IMR-90 (cell line): ENCODE results near the gene HKDC1. TPM values are rescaled to one million over a fixed set of nuclear protein-coding genes. Genes with fewer than 3 reads are reported as not detected.

Experiments used
- ATAC-seq: fragments of 200-7000 bp; cut with Tn5 transposase; 2 replicates; pipeline ENCODE4 v1.9.1; 2020; ENCODE audit warnings: low read depth, mild to moderate bottlenecking, moderate library complexity
- BruUV-seq: library from RNA; stranded (reverse); fragments of 400-500 nt; replicated peaks from 2 replicates; lab custom pipeline; 2021; lab: Mats Ljungman, UMichigan
- CTCF ChIA-PET: fragments of 300-600 bp; formaldehyde crosslinking; extraction: SDS; loops from one replicate; lab custom pipeline; 2021; ENCODE audit warnings: antibody characterized with exemption; lab: Yijun Ruan, JAX
- POLR2A ChIA-PET: fragments of 300-600 bp; sonication (Branson Sonifier 250); formaldehyde crosslinking; loops from one replicate; lab custom pipeline; 2022; ENCODE audit warnings: antibody characterized with exemption; ENCODE audit not compliant: unreplicated experiment; lab: Charles Lee
- DNase-seq: peaks from one replicate; pipeline ENCODE4 v3.0.0; 2013
- H2AFZ ChIP-seq: replicated peaks from 2 replicates; pipeline ENCODE3; 2013; ENCODE audit warnings: low read length, mild to moderate bottlenecking; ENCODE audit not compliant: poor library complexity
- H2AK5ac ChIP-seq: 2 replicates; pipeline ENCODE4 v1.6.1; 2013; ENCODE audit warnings: low read depth, low read length, inconsistent platforms
- H2AK9ac ChIP-seq: replicated peaks from 2 replicates; pipeline ENCODE3; 2013; ENCODE audit warnings: mild to moderate bottlenecking, low read depth, low read length, moderate library complexity; ENCODE audit not compliant: poor library complexity
- H2BK120ac ChIP-seq: 2 replicates; pipeline ENCODE4 v1.6.1; 2013; ENCODE audit warnings: low read depth, low read length, inconsistent platforms
- H2BK15ac ChIP-seq: 3 replicates; pipeline ENCODE4 v1.6.1; 2013; ENCODE audit warnings: low read depth, low read length, inconsistent platforms
- H2BK20ac ChIP-seq: 2 replicates; pipeline ENCODE4 v1.6.1; 2013; ENCODE audit warnings: low read depth, mild to moderate bottlenecking, inconsistent platforms, low read length, moderate library complexity
- H2BK5ac ChIP-seq: 2 replicates; pipeline ENCODE4 v1.6.1; 2013; ENCODE audit warnings: mild to moderate bottlenecking, low read depth, low read length, inconsistent platforms; ENCODE audit not compliant: poor library complexity, severe bottlenecking
- H3K14ac ChIP-seq: replicated peaks from 2 replicates; pipeline ENCODE4 v1.6.1; 2013; ENCODE audit warnings: low read depth, low read length, inconsistent platforms
- H3K18ac ChIP-seq: 2 replicates; pipeline ENCODE4 v1.6.1; 2013; ENCODE audit warnings: low read depth, low read length, control low read depth
- H3K23ac ChIP-seq: 2 replicates; pipeline ENCODE4 v1.6.1; 2013; ENCODE audit warnings: low read depth, low read length, inconsistent platforms
- H3K27ac ChIP-seq: 2 replicates; pipeline ENCODE4 v1.5.1; 2013; ENCODE audit warnings: mild to moderate bottlenecking, control low read depth, low read length; ENCODE audit not compliant: insufficient read depth
- H3K27me3 ChIP-seq: 2 replicates; pipeline ENCODE4 v1.6.1; 2013; ENCODE audit warnings: low read length; ENCODE audit not compliant: control insufficient read depth, insufficient read depth
- H3K36me3 ChIP-seq: 2 replicates; pipeline ENCODE4 v1.6.1; 2013; ENCODE audit warnings: low read length, mixed read lengths; ENCODE audit not compliant: control insufficient read depth, insufficient read depth
- H3K4ac ChIP-seq: 2 replicates; pipeline ENCODE4 v1.6.1; 2013; ENCODE audit warnings: low read depth, low read length, inconsistent platforms
- H3K4me1 ChIP-seq: 2 replicates; pipeline ENCODE4 v1.6.1; 2013; ENCODE audit warnings: low read length, mixed read lengths; ENCODE audit not compliant: control insufficient read depth, insufficient read depth
- H3K4me2 ChIP-seq: 2 replicates; pipeline ENCODE4 v1.6.1; 2013; ENCODE audit warnings: low read depth, mild to moderate bottlenecking, control low read depth, low read length, moderate library complexity
- H3K4me3 ChIP-seq: 2 replicates; pipeline ENCODE4 v1.5.1; 2013; ENCODE audit warnings: low read depth, mild to moderate bottlenecking, control low read depth, low read length, moderate library complexity; ENCODE audit not compliant: insufficient read depth
- H3K56ac ChIP-seq: 2 replicates; pipeline ENCODE4 v1.6.1; 2013; ENCODE audit warnings: low read length, inconsistent platforms; ENCODE audit not compliant: insufficient read depth; ENCODE audit errors: extremely low read depth
- H3K79me1 ChIP-seq, 2 experiments: 2 replicates each; pipeline ENCODE4 v1.6.1; 2013; ENCODE audit warnings: low read length in 2 of 2, inconsistent platforms in 1 of 2, low read depth in 1 of 2
- H3K9ac ChIP-seq: 2 replicates; pipeline ENCODE4 v1.6.1; 2013; ENCODE audit warnings: low read depth, low read length, control low read depth
- H3K9me1 ChIP-seq: 2 replicates; pipeline ENCODE4 v1.6.1; 2013; ENCODE audit warnings: low read length, inconsistent platforms; ENCODE audit not compliant: insufficient read depth
- H3K9me3 ChIP-seq: 2 replicates; pipeline ENCODE4 v1.6.1; 2013; ENCODE audit warnings: low read length; ENCODE audit not compliant: control insufficient read depth, insufficient read depth
- H4K20me1 ChIP-seq: 2 replicates; pipeline ENCODE4 v1.6.1; 2013; ENCODE audit warnings: low read length, inconsistent platforms; ENCODE audit not compliant: insufficient read depth
- H4K5ac ChIP-seq: 2 replicates; pipeline ENCODE4 v1.6.1; 2013; ENCODE audit warnings: mild to moderate bottlenecking, low read depth, low read length, control low read depth
- H4K8ac ChIP-seq, 2 experiments: 2 replicates each; pipeline ENCODE4 v1.6.1; 2013; ENCODE audit warnings: low read depth in 2 of 2, low read length in 2 of 2, control low read depth in 1 of 2, inconsistent platforms in 1 of 2
- H4K91ac ChIP-seq: 2 replicates; pipeline ENCODE4 v1.6.1; 2013; ENCODE audit warnings: low read depth, low read length, inconsistent platforms; ENCODE audit not compliant: insufficient read depth
- CEBPB ChIP-seq: IDR thresholded peaks from 2 replicates; pipeline ENCODE4 v1.6.1; 2012; ENCODE audit warnings: low read depth, low read length, improper control_type of control experiment
- RAD21 ChIP-seq: IDR thresholded peaks from 2 replicates; pipeline ENCODE4 v1.6.1; 2012; ENCODE audit warnings: low read length, improper control_type of control experiment
- RFX5 ChIP-seq: IDR thresholded peaks from 2 replicates; pipeline ENCODE4 v1.8.0; 2012; ENCODE audit warnings: low read depth, mild to moderate bottlenecking, low read length, moderate library complexity
- WGBS, 2 experiments: methylation state at CpG; one replicate each; pipeline versions ENCODE4 v1.1.5 to v1.1.7; 2013; ENCODE audit warnings: missing lambda C conversion rate in 2 of 2; ENCODE audit not compliant: insufficient read length in 1 of 2; ENCODE audit errors: extremely low coverage in 2 of 2; 5-methylcytosine and 5-hydroxymethylcytosine counted together
- dilution Hi-C: fragments of 300-500 bp; cut with HindIII; formaldehyde crosslinking; loops from one replicate; pipeline ENCODE4 v1.14.3; 2018; ENCODE audit warnings: low sequenced_read_pairs; ENCODE audit not compliant: unreplicated experiment
- in situ Hi-C: fragments of 300-500 bp; cut with MboI; formaldehyde crosslinking; loops from 3 replicates; pipeline ENCODE4 v1.14.3; 2019; ENCODE audit warnings: low sequenced_read_pairs, inconsistent platforms, mixed read lengths
- intact Hi-C: fragments of 100-400 bp; cut with micrococcal nuclease; formaldehyde crosslinking; loops from 2 replicates; pipeline ENCODE4 v1.10.0; 2022
- polyA plus RNA-seq, 3 experiments: library from polyadenylated mRNA; depleted of rRNA; stranded (reverse); fragments of >200 nt; gene quantifications; 2 replicates each; pipeline ENCODE4 v1.2.3, GENCODE V29; 2012; ENCODE audit warnings: low replicate concordance in 1 of 3
- total RNA-seq: library from RNA; depleted of rRNA; stranded (reverse); fragments of >200 nt; gene quantifications from 2 replicates; pipeline ENCODE4 v1.2.3, GENCODE V29; 2012

Gene HKDC1
- total and polyA plus RNA-seq, 2 of the 4 experiments (the other 2 are of a cell fraction): under 0.01 to 0.03 TPM

DNA sequence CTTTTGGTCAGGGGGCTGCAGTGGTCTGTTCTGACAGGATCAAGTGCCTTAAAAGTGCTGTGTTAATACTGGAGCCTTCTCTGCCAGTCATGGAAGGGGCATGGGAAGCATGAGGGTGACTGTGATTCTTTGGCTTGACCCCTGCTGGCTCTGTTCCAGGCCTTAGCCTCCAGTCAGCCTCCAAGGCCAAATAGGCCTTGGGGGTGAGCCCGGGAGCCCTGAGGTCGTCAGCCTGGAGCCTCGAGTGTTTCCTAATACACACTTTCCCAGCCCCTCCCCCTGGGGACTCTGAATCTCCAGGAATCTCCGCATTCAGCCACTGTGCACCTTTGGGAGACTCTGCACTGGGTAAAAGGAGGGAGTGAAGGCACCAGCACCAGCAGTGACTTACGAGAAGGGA is 10.0 kb downstream of the HKDC1 start:
- Histone ChIP-seq H4K20me1 (no peaks in the 10 kb centered on the region), H4K8ac (no peak overlapping the region), H3K9ac (no peak overlapping the region), H4K91ac (no peak overlapping the region), H3K9me1 (peaks cover 14% of the 10 kb centered on the region), H3K79me1 (no peaks in the 10 kb centered on the region), H2AK5ac (no peak overlapping the region), H3K36me3 (no peaks in the 10 kb centered on the region), H3K18ac (no peak overlapping the region), H2AK9ac (no peak overlapping the region), H2BK15ac (no peak overlapping the region), H3K4me1 (peaks cover 2% of the 10 kb centered on the region; the same call in 1 of the 2 replicates), H3K4me3 (no peak overlapping the region), H3K23ac (no peak overlapping the region), H3K56ac (no peak overlapping the region), H2AFZ (peak overlapping the region; percentile 40), H3K27ac (no peak overlapping the region), H3K4me2 (no peak overlapping the region), H2BK5ac (no peak overlapping the region), H2BK120ac (no peak overlapping the region), H3K4ac (0 out of 2 replicates have a peak overlapping the region, but pooled peaks have one; percentile 16), H4K5ac (no peak overlapping the region), H3K9me3 (no peaks in the 10 kb centered on the region), H2BK20ac (no peak overlapping the region), H3K27me3 (peaks cover 2% of the 10 kb centered on the region; the same call in 1 of the 2 replicates), H3K14ac (no peak overlapping the region)
- intact Hi-C loops (no loop called here), in situ Hi-C loops (loop anchor here (5.0 to 10.0 kb wide), 2 partner anchors 162 to 275 kb away; no protein-coding TSS in a partner anchor), dilution Hi-C loops (no loop called here)
- TF ChIP-seq RAD21 (no peak), RFX5 (no peak), CEBPB (no peak)
- 100% methylated on average over 1 of the region's 5 CpGs; no CpG with 5 or more reads in 1 of the 2 experiments for WGBS, 2 experiments
- ATAC-seq (no peak), DNase-seq (no peak)
- ChIA-PET POLR2A (no interaction called here), CTCF (no interaction called here)
- no TSS peak for BruUV-seq
